ENCODE results near the gene TRAK1. TPM values are rescaled to one million over a fixed set of nuclear protein-coding genes. Genes with fewer than 3 reads are reported as not detected.

The TRAK1 gene
- total and polyA plus RNA-seq, 2 of the 4 experiments (the other 2 are of a cell fraction): 25.6 to 28.1 TPM

DNA sequence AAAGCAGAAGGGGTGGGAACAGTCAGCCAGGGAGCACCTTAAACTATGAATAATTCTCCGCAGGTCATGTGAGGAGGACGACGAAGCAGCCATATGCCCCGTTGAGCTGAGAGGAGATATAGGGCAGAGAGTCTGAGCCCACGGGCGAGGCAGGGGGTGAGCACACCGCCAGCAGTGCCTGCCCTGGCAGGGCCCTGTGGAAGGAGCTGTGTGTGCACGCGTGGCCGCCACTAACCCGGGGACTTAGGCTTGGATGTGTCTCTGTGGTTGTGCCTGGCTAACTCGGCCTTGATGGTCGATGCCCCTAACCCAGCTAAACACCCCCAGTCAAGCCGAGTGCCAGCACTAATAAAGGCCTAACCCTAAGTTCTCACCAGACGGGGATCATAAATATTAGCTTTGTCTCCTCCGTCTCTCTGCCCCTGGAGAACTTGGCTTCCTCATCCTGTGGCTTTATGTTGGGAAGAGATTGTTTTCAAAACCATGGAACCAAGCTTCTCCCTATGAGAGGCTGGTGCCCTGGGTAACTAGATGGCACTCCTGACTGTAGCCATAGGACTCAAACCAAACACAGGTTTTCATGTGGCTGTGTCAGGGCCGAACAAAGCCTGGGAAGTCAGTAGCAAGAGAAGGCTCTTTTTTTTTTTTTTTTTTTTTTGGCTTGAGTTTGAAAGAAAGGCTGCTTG, 129.4 kb downstream of the TRAK1 start:
- Histone ChIP-seq H2BK20ac (ENCODE audit: low read depth, low read length) (no peak overlapping the region), H2AK5ac (ENCODE audit: low read depth, low read length) (no peak overlapping the region), H3K27me3 (ENCODE audit: control insufficient read depth, insufficient read depth, low read length) (no peaks in the 10 kb centered on the region), H2BK5ac (ENCODE audit: low read depth, low read length, poor library complexity, severe bottlenecking) (no peak overlapping the region), H4K91ac (ENCODE audit: insufficient read depth, low read depth, low read length) (no peak overlapping the region), H3K36me3 (ENCODE audit: control insufficient read depth, insufficient read depth, low read length) (peaks cover 18% of the 10 kb centered on the region), H4K20me1 (ENCODE audit: insufficient read depth, low read length) (peaks cover 3% of the 10 kb centered on the region; the same call in 1 of the 2 replicates), H3K9me1 (ENCODE audit: insufficient read depth, low read length) (peaks cover 30% of the 10 kb centered on the region), H3K79me1 (ENCODE audit: low read depth in 1 of 2, low read length in 2 of 2) (no peaks in the 10 kb centered on the region), H4K8ac (ENCODE audit: low read depth in 2 of 2, low read length in 2 of 2) (no peak overlapping the region), H3K4ac (ENCODE audit: low read depth, low read length) (no peak overlapping the region), H3K9ac (ENCODE audit: low read depth, low read length) (no peak overlapping the region), H4K5ac (ENCODE audit: low read depth, low read length) (no peak overlapping the region), H3K18ac (ENCODE audit: low read depth, low read length) (no peak overlapping the region), H3K23ac (ENCODE audit: low read depth, low read length) (no peak overlapping the region), H2BK120ac (ENCODE audit: low read depth, low read length) (no peak overlapping the region), H3K4me3 (ENCODE audit: insufficient read depth, low read depth, low read length) (no peak overlapping the region), H2BK15ac (ENCODE audit: low read depth, low read length) (no peak overlapping the region), H3K9me3 (ENCODE audit: control insufficient read depth, insufficient read depth, low read length) (no peaks in the 10 kb centered on the region), H3K56ac (ENCODE audit: extremely low read depth, insufficient read depth, low read length) (no peak overlapping the region), H3K4me1 (ENCODE audit: control insufficient read depth, insufficient read depth, low read length) (peaks cover 11% of the 10 kb centered on the region), H2AFZ (replicated peaks; ENCODE audit: low read length, poor library complexity) (no peak overlapping the region), H3K14ac (replicated peaks; ENCODE audit: low read depth, low read length) (no peak overlapping the region), H2AK9ac (replicated peaks; ENCODE audit: low read depth, low read length, poor library complexity) (no peak overlapping the region), H3K4me2 (ENCODE audit: low read depth, low read length) (no peak overlapping the region), H3K27ac (ENCODE audit: insufficient read depth, low read length) (no peak overlapping the region)
- TF ChIP-seq CEBPB (IDR thresholded peaks at IDR 0.05; ENCODE audit: low read depth, low read length) (no peak), ELK1 (IDR thresholded peaks at IDR 0.05; ENCODE audit: borderline replicate concordance, low read depth, low read length) (no peak)
- dilution Hi-C loops (cut with HindIII; ENCODE audit: low sequenced_read_pairs, unreplicated experiment): no loop called here
- DNase-seq: no peak
- in situ Hi-C loops (cut with MboI; ENCODE audit: low sequenced_read_pairs): loop anchor here (10.0 kb wide), 1 partner anchor 224 kb away; no protein-coding TSS in a partner anchor
- POLR2A ChIA-PET (ENCODE audit: unreplicated experiment): no interaction called here
- CTCF ChIA-PET: no interaction called here
- no peak for ATAC-seq (ENCODE audit: low read depth)
- 100% methylated on average over 2 of the region's 17 CpGs; no CpG with 5 or more reads in 1 of the 2 experiments for WGBS, 2 experiments (ENCODE audit: extremely low coverage in 2 of 2, insufficient read length in 1 of 2)
- intact Hi-C loops (cut with micrococcal nuclease): no loop called here
- no TSS peak for BruUV-seq (replicated peaks)
